Hepatocyte (in vitro differentiated cells): ENCODE measurements around the gene ASTE1. TPM values are rescaled to one million over a fixed set of nuclear protein-coding genes. Genes with fewer than 3 reads are reported as not detected.
"Not testable (repeated sequence)": the region's sequence is repeated elsewhere in the genome, so short reads cannot be mapped to it uniquely, and the experiment has no call there.

Experiments
- DNase-seq: peaks from one replicate; pipeline ENCODE4 v3.0.0-alpha.2; 2016; ENCODE audit warnings: low spot score
- H2AFZ ChIP-seq: fragments of 200-600 bp; sonication (generic); 2 replicates; pipeline ENCODE4 v1.6.0; 2016; ENCODE audit warnings: antibody characterized with exemption, mild to moderate bottlenecking
- H3K27ac ChIP-seq: fragments of 200-600 bp; sonication (generic); 2 replicates; pipeline ENCODE4 v1.5.1; 2016; ENCODE audit warnings: mild to moderate bottlenecking
- H3K27me3 ChIP-seq: fragments of 200-600 bp; sonication (generic); 2 replicates; pipeline ENCODE4 v1.6.1; 2016
- H3K36me3 ChIP-seq: fragments of 200-600 bp; sonication (generic); replicated peaks from 2 replicates; pipeline ENCODE4 v1.5.1; 2016; ENCODE audit warnings: low read depth; ENCODE audit not compliant: insufficient read depth
- H3K4me1 ChIP-seq: fragments of 200-600 bp; sonication (generic); 2 replicates; pipeline ENCODE4 v1.5.1; 2016; ENCODE audit warnings: mild to moderate bottlenecking, moderate library complexity; ENCODE audit not compliant: insufficient read depth
- H3K4me2 ChIP-seq: fragments of 200-600 bp; sonication (generic); 2 replicates; pipeline ENCODE4 v1.6.0; 2016
- H3K4me3 ChIP-seq: fragments of 200-600 bp; sonication (generic); 2 replicates; pipeline ENCODE4 v1.5.1; 2016; ENCODE audit warnings: mild to moderate bottlenecking
- H3K79me2 ChIP-seq: fragments of 200-600 bp; sonication (generic); 2 replicates; pipeline ENCODE4 v1.6.0; 2017; ENCODE audit warnings: mild to moderate bottlenecking
- H3K9me2 ChIP-seq: fragments of 200-600 bp; sonication (generic); replicated peaks from 2 replicates; pipeline ENCODE4 v1.6.0; 2017; ENCODE audit warnings: mild to moderate bottlenecking; ENCODE audit not compliant: insufficient read depth
- H3K9me3 ChIP-seq: fragments of 200-600 bp; sonication (generic); 2 replicates; pipeline ENCODE4 v1.5.1; 2016; ENCODE audit warnings: low read depth, mild to moderate bottlenecking
- H4K20me1 ChIP-seq: fragments of 200-600 bp; sonication (generic); 2 replicates; pipeline ENCODE4 v1.6.0; 2016; ENCODE audit warnings: mild to moderate bottlenecking; ENCODE audit not compliant: insufficient read depth, poor library complexity, severe bottlenecking
- CTCF ChIP-seq: fragments of 200-600 bp; sonication (generic); IDR thresholded peaks from 2 replicates; pipeline ENCODE4 v1.5.1; 2016; ENCODE audit warnings: antibody characterized with exemption, mild to moderate bottlenecking; ENCODE audit not compliant: poor library complexity
- EZH2 ChIP-seq: fragments of 200-600 bp; sonication (generic); IDR thresholded peaks from 2 replicates; pipeline ENCODE4 v1.6.1; 2016; ENCODE audit warnings: antibody characterized with exemption, mild to moderate bottlenecking, borderline replicate concordance
- EZH2phosphoT487 ChIP-seq: fragments of 200-600 bp; sonication (generic); IDR thresholded peaks from one replicate; pipeline ENCODE4 v1.6.1; 2018; ENCODE audit warnings: antibody characterized with exemption, mild to moderate bottlenecking, low read depth, moderate library complexity; ENCODE audit not compliant: unreplicated experiment, severe bottlenecking
- WGBS: methylation state at CpG from one replicate; pipeline ENCODE4 v1.1.6; 2016; ENCODE audit warnings: low lambda C conversion rate; ENCODE audit errors: missing lambda C conversion rate; 5-methylcytosine and 5-hydroxymethylcytosine counted together
- polyA plus RNA-seq: library from polyadenylated mRNA; unstranded; fragments of >200 nt; fragmentation: Nextera tagmentation; extraction: Ambion mirVana; gene quantifications from 2 replicates; pipeline ENCODE4 v1.2.1, GENCODE V29; 2016
- total RNA-seq: library from RNA; depleted of rRNA; stranded (reverse); fragments of >200 nt; gene quantifications from 2 replicates; pipeline ENCODE4 v1.2.3, GENCODE V29; 2014

ASTE1 gene
- total and polyA plus RNA-seq, 2 experiments from 2014 or later: 5.1 to 5.3 TPM

GRCh38 chr3:131050001-131050400 lies 23.4 kb upstream of the ASTE1 start:
- H4K20me1 ChIP-seq: no peaks in the 10 kb centered on the region
- H3K9me2 ChIP-seq: no peaks in the 10 kb centered on the region
- H2AFZ ChIP-seq: no peak overlapping the region
- TF ChIP-seq EZH2 (no peak), EZH2phosphoT487 (no peak), CTCF (no peak)
- H3K9me3 ChIP-seq: no peaks in the 10 kb centered on the region
- DNase-seq: no peak
- H3K4me1 ChIP-seq: no peaks in the 10 kb centered on the region
- no peak overlapping the region for H3K4me3 ChIP-seq
- no peak overlapping the region for H3K4me2 ChIP-seq
- no peaks in the 10 kb centered on the region for H3K27me3 ChIP-seq
- 80% methylated on average over 3 of the region's 3 CpGs for WGBS
- H3K27ac ChIP-seq: no peak overlapping the region
- H3K79me2 ChIP-seq: no peaks in the 10 kb centered on the region
- no peaks in the 10 kb centered on the region for H3K36me3 ChIP-seq

DNA sequence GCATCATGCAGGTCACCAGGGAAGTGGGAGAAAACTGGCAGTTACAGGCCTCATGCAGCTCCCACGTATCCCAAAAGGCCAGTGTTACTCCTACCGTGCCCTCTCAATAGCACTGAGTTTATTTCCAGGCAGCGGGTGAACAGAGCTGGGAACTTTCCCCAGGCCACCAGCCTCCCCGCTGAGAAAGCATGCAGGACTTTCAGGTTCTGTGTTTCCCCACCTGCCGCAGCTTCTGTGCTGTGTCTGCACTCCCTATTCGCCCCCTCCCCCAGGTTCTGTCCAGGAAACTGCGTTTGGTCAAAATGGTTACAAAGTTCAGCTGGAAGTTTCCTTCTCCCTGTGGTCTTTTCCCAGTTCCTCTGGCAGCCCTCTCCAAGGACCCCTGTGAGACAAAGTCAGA lies 21.4 kb upstream of the ASTE1 start:
- WGBS: 65% methylated on average over 7 of the region's 7 CpGs

DNA sequence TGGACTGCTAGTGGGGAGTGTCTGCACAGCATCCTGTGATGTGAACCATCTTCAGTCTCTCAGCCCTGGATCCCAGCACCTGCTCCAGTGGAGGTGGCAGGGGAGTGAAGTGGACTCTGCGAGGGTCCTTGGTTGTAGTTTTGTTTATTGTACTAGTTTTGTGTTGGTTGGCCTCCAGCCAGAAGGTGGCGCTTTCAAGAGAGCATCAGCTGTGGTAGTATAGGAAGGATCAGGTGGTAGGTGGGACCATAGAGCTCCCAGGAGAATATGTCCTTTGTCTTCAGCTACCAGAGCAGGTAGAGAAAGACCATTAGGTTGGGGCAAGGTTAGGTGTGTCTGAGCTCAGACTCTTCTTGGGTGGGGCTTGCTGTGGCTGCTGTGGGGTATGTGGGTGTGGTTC lies 21.0 kb upstream of the ASTE1 start:
- no peak for DNase-seq
- no peak overlapping the region for H3K4me2 ChIP-seq
- H2AFZ ChIP-seq: no peak overlapping the region
- no peak overlapping the region for H3K27ac ChIP-seq
- H3K4me1 ChIP-seq: no peaks in the 10 kb centered on the region
- no peaks in the 10 kb centered on the region for H3K36me3 ChIP-seq
- no peaks in the 10 kb centered on the region for H3K9me2 ChIP-seq
- H3K4me3 ChIP-seq: no peak overlapping the region
- no peaks in the 10 kb centered on the region for H3K9me3 ChIP-seq
- H3K27me3 ChIP-seq: no peaks in the 10 kb centered on the region
- TF ChIP-seq EZH2 (no peak), CTCF (no peak), EZH2phosphoT487 (no peak)
- H4K20me1 ChIP-seq: no peaks in the 10 kb centered on the region
- H3K79me2 ChIP-seq: no peaks in the 10 kb centered on the region
- 97% methylated on average over 2 of the region's 2 CpGs for WGBS

More for the DNA sequence above, 21.4 kb upstream of the ASTE1 start:
- Histone ChIP-seq H3K79me2 (no peaks in the 10 kb centered on the region), H4K20me1 (no peaks in the 10 kb centered on the region), H3K27me3 (no peaks in the 10 kb centered on the region), H3K27ac (no peak overlapping the region), H3K9me2 (no peaks in the 10 kb centered on the region), H3K4me1 (no peaks in the 10 kb centered on the region), H3K9me3 (no peaks in the 10 kb centered on the region), H3K4me3 (no peak overlapping the region), H2AFZ (no peak overlapping the region), H3K36me3 (no peaks in the 10 kb centered on the region), H3K4me2 (no peak overlapping the region)
- no peak for DNase-seq
- TF ChIP-seq EZH2phosphoT487: no peak
- no peak for TF ChIP-seq CTCF
- no peak for TF ChIP-seq EZH2

- not testable (repeated sequence) for H3K79me2 ChIP-seq, H2AFZ ChIP-seq, H3K9me3 ChIP-seq, H3K4me3 ChIP-seq, H4K20me1 ChIP-seq, H3K27me3 ChIP-seq, H3K27ac ChIP-seq, H3K4me2 ChIP-seq, H3K4me1 ChIP-seq, H3K36me3 ChIP-seq, H3K9me2 ChIP-seq, DNase-seq
- WGBS: 65% methylated on average over 10 of the region's 10 CpGs
Observed at GRCh38 chr3:131042271-131042985, 15.8 kb upstream of the ASTE1 start.
